Umbilical cord (tissue), 2 donors: ENCODE measurements around the gene NRAP. TPM values are rescaled to one million over a fixed set of nuclear protein-coding genes. Genes with fewer than 3 reads are reported as not detected.
A peak's percentile ranks its signal among the peaks of the same experiment; 100 is the strongest.

Experiments
- DNase-seq: peaks from one replicate; pipeline ENCODE4 v3.0.0-alpha.2; 2015; ENCODE audit warnings: low spot score
- total RNA-seq: library from RNA; depleted of rRNA; stranded (reverse); fragments of >200 nt; gene quantifications from one replicate; pipeline ENCODE4 v1.2.3, GENCODE V29; 2014; ENCODE audit warnings: low replicate concordance; ENCODE audit not compliant: insufficient read depth

The NRAP gene
- total RNA-seq, 1 donor from 2014 or later, result not detected

GRCh38 chr10:113563306-113564088, 100.3 kb downstream of the NRAP start:
- peak; percentile 70 for DNase-seq

- no peak for DNase-seq
Observed at GRCh38 chr10:113562704-113563103, 101.1 kb downstream of the NRAP start.

GRCh38 chr10:113562069-113562468, 101.8 kb downstream of the NRAP start:
- peak; percentile 4 for DNase-seq

GRCh38 chr10:113561214-113561613, 102.6 kb downstream of the NRAP start:
- DNase-seq, result no peak

GRCh38 chr10:113560071-113560470, 103.8 kb downstream of the NRAP start:
- DNase-seq, result no peak

GRCh38 chr10:113557903-113558321, 105.9 kb downstream of the NRAP start:
- DNase-seq, result peak; percentile 32

GRCh38 chr10:113557424-113557862, 106.4 kb downstream of the NRAP start:
- peak; percentile 34 for DNase-seq

GRCh38 chr10:113555751-113556150, 108.1 kb downstream of the NRAP start:
- DNase-seq, result peak; percentile 4

GRCh38 chr10:113555245-113555644, 108.6 kb downstream of the NRAP start:
- DNase-seq, result no peak

GRCh38 chr10:113554214-113554613, 109.6 kb downstream of the NRAP start:
- DNase-seq, result no peak

GRCh38 chr10:113553149-113553548, 110.7 kb downstream of the NRAP start:
- DNase-seq, result no peak

- no peak for DNase-seq
Observed at GRCh38 chr10:113552701-113553100, 111.1 kb downstream of the NRAP start, which contains the start of gene HABP2. Gene HABP2, plus strand, starts transcription at chr10:113553053. Its CDS starts 69 bp downstream, at chr10:113553122.

- no peak for DNase-seq
Observed at GRCh38 chr10:113552014-113552413, 111.8 kb downstream of the NRAP start.

- DNase-seq, result no peak
Observed at GRCh38 chr10:113550365-113550764, 113.5 kb downstream of the NRAP start.

GRCh38 chr10:113549856-113550255, 114.0 kb downstream of the NRAP start:
- DNase-seq, result no peak

- DNase-seq, result no peak
Observed at GRCh38 chr10:113547426-113547825, 116.4 kb downstream of the NRAP start.

GRCh38 chr10:113544392-113544791, 119.4 kb downstream of the NRAP start:
- DNase-seq, result no peak

GRCh38 chr10:113543107-113543955, 120.5 kb downstream of the NRAP start:
- no peak for DNase-seq

GRCh38 chr10:113541549-113541927, 122.3 kb downstream of the NRAP start:
- DNase-seq, result no peak

- no peak for DNase-seq
Observed at GRCh38 chr10:113540845-113541548, 122.8 kb downstream of the NRAP start.

- no peak for DNase-seq
Observed at GRCh38 chr10:113539789-113540188, 124.1 kb downstream of the NRAP start.
